GM23248 (cell line): ENCODE results near the gene CCDC8.

Source experiments
- EZH2 ChIP-seq: fragments of 200-600 bp; sonication (generic); IDR thresholded peaks from 2 replicates; pipeline ENCODE4 v1.6.1; 2018; ENCODE audit warnings: antibody characterized with exemption, mild to moderate bottlenecking; ENCODE audit not compliant: insufficient read depth, poor library complexity, severe bottlenecking
- EZH2phosphoT487 ChIP-seq: fragments of 200-600 bp; sonication (generic); IDR thresholded peaks from 2 replicates; pipeline ENCODE4 v1.6.1; 2018; ENCODE audit warnings: antibody characterized with exemption, moderate library complexity, mild to moderate bottlenecking, low read depth; ENCODE audit not compliant: insufficient read depth

GRCh38 chr19:46448601-46449000 lies 35.2 kb upstream of the CCDC8 start:
- no peak for TF ChIP-seq EZH2
- no peak for TF ChIP-seq EZH2phosphoT487
